NB4 (cell line): ENCODE data around the gene LTBP4.

ENCODE experiments used
- CTCF ChIP-seq: IDR thresholded peaks from one replicate; pipeline ENCODE4 v1.5.1; 2012; ENCODE audit warnings: low read depth, low read length
- MAX ChIP-seq: IDR thresholded peaks from 2 replicates; pipeline ENCODE4 v1.6.1; 2011; ENCODE audit warnings: low read depth, low read length
- MYC ChIP-seq: IDR thresholded peaks from 2 replicates; pipeline ENCODE4 v1.6.1; 2011; ENCODE audit warnings: low read depth, low read length
- POLR2A ChIP-seq: IDR thresholded peaks from 2 replicates; pipeline ENCODE4 v1.6.1; 2011; ENCODE audit warnings: mild to moderate bottlenecking; ENCODE audit not compliant: insufficient read length; ENCODE audit errors: extremely low read depth

- TF ChIP-seq MAX, result no peak
- TF ChIP-seq CTCF, result no peak
- no peak for TF ChIP-seq POLR2A
- TF ChIP-seq MYC, result no peak
Measured at GRCh38 chr19:40630571-40631160, 29.5 kb downstream of the LTBP4 start.
